Panc1 (cell line): Measurements from ENCODE around the gene HHAT. TPM values are rescaled to one million over a fixed set of nuclear protein-coding genes. Genes with fewer than 3 reads are reported as not detected.

ENCODE experiments used
- ATAC-seq: fragments of 200-7000 bp; cut with Tn5 transposase; 2 replicates; pipeline ENCODE4 v1.9.1; 2020; ENCODE audit warnings: mild to moderate bottlenecking, moderate library complexity
- BruUV-seq: library from RNA; stranded (reverse); fragments of 400-500 nt; replicated peaks from 2 replicates; lab custom pipeline; 2021; lab: Mats Ljungman, UMichigan
- CTCF ChIA-PET: fragments of 300-600 bp; sonication (Branson Sonifier 250); formaldehyde crosslinking; loops from one replicate; lab custom pipeline; 2022; ENCODE audit warnings: antibody characterized with exemption; lab: Charles Lee
- POLR2A ChIA-PET: fragments of 300-600 bp; sonication (Branson Sonifier 250); formaldehyde crosslinking; loops from one replicate; lab custom pipeline; 2022; ENCODE audit warnings: antibody characterized with exemption; lab: Charles Lee
- DNase-seq: peaks from one replicate; pipeline ENCODE4 v3.0.0-alpha.2; 2010; ENCODE audit warnings: low read depth, low spot score
- H3K27ac ChIP-seq: 2 replicates; pipeline ENCODE4 v1.5.1; 2011; ENCODE audit warnings: mild to moderate bottlenecking, low read length, inconsistent platforms
- H3K27me3 ChIP-seq: fragments of 200-500 bp; sonication (Bioruptor generic); 2 replicates; pipeline ENCODE4 v1.6.0; 2014; ENCODE audit warnings: low read length, inconsistent platforms; ENCODE audit not compliant: control insufficient read depth, insufficient read depth
- H3K36me3 ChIP-seq: fragments of 200-500 bp; sonication (Bioruptor generic); 2 replicates; pipeline ENCODE4 v1.5.1; 2014; ENCODE audit warnings: inconsistent platforms, mild to moderate bottlenecking, low read length, moderate library complexity; ENCODE audit not compliant: control insufficient read depth, insufficient read depth
- H3K4me1 ChIP-seq: 2 replicates; pipeline ENCODE4 v1.5.1; 2011; ENCODE audit warnings: inconsistent platforms, mild to moderate bottlenecking, low read length, moderate library complexity; ENCODE audit not compliant: control insufficient read depth, insufficient read depth
- H3K4me3 ChIP-seq, 2 experiments: 2 replicates each; pipeline ENCODE4 v1.5.1; 2011 to 2012; ENCODE audit warnings: low read depth in 2 of 2, low read length in 2 of 2, mild to moderate bottlenecking in 2 of 2, inconsistent platforms in 1 of 2, moderate library complexity in 1 of 2
- H3K9me3 ChIP-seq: fragments of 200-500 bp; sonication (Bioruptor generic); 2 replicates; pipeline ENCODE4 v1.5.1; 2014; ENCODE audit warnings: low read depth, mild to moderate bottlenecking, inconsistent platforms, low read length, moderate library complexity; ENCODE audit not compliant: control insufficient read depth, insufficient read depth
- POLR2AphosphoS5 ChIP-seq: IDR thresholded peaks from 2 replicates; pipeline ENCODE4 v1.6.1; 2012; ENCODE audit warnings: mild to moderate bottlenecking, low read depth, low read length, moderate library complexity
- SIN3A ChIP-seq: IDR thresholded peaks from 2 replicates; pipeline ENCODE4 v1.6.1; 2012; ENCODE audit warnings: low read depth, mild to moderate bottlenecking, low read length, moderate library complexity, borderline replicate concordance; ENCODE audit not compliant: insufficient read depth
- TCF7L2 ChIP-seq: IDR thresholded peaks from 2 replicates; pipeline ENCODE4 v1.6.1; 2011; ENCODE audit warnings: mild to moderate bottlenecking, low read depth, low read length, inconsistent platforms
- in situ Hi-C: cut with HindIII; loops from 2 replicates; pipeline ENCODE4 v1.10.0; 2016; ENCODE audit warnings: low sequenced_read_pairs, low pct_unique_long_range_greater_than_20kb
- intact Hi-C: fragments of 100-400 bp; cut with micrococcal nuclease; formaldehyde crosslinking; loops from one replicate; pipeline ENCODE4 v1.10.0; 2022; ENCODE audit not compliant: unreplicated experiment
- total RNA-seq: library from RNA; stranded (reverse); gene quantifications from one replicate; pipeline ENCODE4 v1.2.1, GENCODE V29; 2021; ENCODE audit not compliant: unreplicated experiment
- TF ChIP-seq, protein P1 (sequence below): fragments of 450-650 bp; IDR thresholded peaks from 2 replicates; pipeline ENCODE4 v1.5.1; 2017; ENCODE audit warnings: mild to moderate bottlenecking
- TF ChIP-seq, protein P2 (sequence below), 2 experiments: IDR thresholded peaks; 2 replicates each; pipeline ENCODE4 v1.6.1; 2011 to 2012; ENCODE audit warnings: low read depth in 2 of 2, control low read depth in 1 of 2, low read length in 1 of 2, mild to moderate bottlenecking in 1 of 2, moderate library complexity in 1 of 2; ENCODE audit not compliant: insufficient read depth in 1 of 2

HHAT gene
- total RNA-seq, 1 experiment from 2014 or later: 2.3 TPM

DNA sequence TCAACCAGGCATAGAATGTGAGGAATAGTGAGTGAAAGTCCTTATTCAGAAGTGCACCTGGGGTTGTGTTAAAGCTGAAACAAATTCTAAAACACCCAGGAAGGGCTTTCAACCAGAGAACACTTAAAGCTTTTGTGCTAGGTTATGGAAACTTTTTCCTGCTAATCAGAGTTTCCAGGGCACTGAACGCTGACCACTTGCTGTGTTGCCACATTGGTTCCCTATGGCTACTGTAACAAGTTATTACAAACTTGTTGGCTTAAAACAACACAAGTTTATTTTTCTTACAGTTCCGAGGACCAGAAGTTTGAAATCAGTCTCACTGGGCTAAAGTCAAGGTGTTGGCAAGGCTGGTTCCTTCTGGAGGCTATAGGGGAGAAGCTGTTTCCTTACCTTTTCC, 300.6 kb downstream of the HHAT start:
- H3K27ac ChIP-seq: no peak overlapping the region
- no peaks in the 10 kb centered on the region for H3K27me3 ChIP-seq
- ChIA-PET CTCF (no interaction called here), POLR2A (no interaction called here)
- in situ Hi-C loops (no loop called here), intact Hi-C loops (no loop called here)
- ATAC-seq (no peak), DNase-seq (no peak)
- TF ChIP-seq SIN3A (no peak), POLR2AphosphoS5 (no peak), TCF7L2 (no peak)
- TF ChIP-seq, protein P1, sequence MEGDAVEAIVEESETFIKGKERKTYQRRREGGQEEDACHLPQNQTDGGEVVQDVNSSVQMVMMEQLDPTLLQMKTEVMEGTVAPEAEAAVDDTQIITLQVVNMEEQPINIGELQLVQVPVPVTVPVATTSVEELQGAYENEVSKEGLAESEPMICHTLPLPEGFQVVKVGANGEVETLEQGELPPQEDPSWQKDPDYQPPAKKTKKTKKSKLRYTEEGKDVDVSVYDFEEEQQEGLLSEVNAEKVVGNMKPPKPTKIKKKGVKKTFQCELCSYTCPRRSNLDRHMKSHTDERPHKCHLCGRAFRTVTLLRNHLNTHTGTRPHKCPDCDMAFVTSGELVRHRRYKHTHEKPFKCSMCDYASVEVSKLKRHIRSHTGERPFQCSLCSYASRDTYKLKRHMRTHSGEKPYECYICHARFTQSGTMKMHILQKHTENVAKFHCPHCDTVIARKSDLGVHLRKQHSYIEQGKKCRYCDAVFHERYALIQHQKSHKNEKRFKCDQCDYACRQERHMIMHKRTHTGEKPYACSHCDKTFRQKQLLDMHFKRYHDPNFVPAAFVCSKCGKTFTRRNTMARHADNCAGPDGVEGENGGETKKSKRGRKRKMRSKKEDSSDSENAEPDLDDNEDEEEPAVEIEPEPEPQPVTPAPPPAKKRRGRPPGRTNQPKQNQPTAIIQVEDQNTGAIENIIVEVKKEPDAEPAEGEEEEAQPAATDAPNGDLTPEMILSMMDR: no peak
- TF ChIP-seq, protein P2, sequence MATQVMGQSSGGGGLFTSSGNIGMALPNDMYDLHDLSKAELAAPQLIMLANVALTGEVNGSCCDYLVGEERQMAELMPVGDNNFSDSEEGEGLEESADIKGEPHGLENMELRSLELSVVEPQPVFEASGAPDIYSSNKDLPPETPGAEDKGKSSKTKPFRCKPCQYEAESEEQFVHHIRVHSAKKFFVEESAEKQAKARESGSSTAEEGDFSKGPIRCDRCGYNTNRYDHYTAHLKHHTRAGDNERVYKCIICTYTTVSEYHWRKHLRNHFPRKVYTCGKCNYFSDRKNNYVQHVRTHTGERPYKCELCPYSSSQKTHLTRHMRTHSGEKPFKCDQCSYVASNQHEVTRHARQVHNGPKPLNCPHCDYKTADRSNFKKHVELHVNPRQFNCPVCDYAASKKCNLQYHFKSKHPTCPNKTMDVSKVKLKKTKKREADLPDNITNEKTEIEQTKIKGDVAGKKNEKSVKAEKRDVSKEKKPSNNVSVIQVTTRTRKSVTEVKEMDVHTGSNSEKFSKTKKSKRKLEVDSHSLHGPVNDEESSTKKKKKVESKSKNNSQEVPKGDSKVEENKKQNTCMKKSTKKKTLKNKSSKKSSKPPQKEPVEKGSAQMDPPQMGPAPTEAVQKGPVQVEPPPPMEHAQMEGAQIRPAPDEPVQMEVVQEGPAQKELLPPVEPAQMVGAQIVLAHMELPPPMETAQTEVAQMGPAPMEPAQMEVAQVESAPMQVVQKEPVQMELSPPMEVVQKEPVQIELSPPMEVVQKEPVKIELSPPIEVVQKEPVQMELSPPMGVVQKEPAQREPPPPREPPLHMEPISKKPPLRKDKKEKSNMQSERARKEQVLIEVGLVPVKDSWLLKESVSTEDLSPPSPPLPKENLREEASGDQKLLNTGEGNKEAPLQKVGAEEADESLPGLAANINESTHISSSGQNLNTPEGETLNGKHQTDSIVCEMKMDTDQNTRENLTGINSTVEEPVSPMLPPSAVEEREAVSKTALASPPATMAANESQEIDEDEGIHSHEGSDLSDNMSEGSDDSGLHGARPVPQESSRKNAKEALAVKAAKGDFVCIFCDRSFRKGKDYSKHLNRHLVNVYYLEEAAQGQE (IDR thresholded peaks at IDR 0.05; ENCODE audit: insufficient read depth in 1 of 2, low read depth in 2 of 2, low read length in 1 of 2): no peak
- no peaks in the 10 kb centered on the region for H3K36me3 ChIP-seq
- BruUV-seq: no TSS peak
- H3K4me3 ChIP-seq: no peak overlapping the region
- no peaks in the 10 kb centered on the region for H3K4me1 ChIP-seq
- H3K9me3 ChIP-seq: no peaks in the 10 kb centered on the region

- CTCF ChIA-PET: no interaction called here
- H3K27me3 ChIP-seq: no peaks in the 10 kb centered on the region
- no TSS peak for BruUV-seq
- DNase-seq (no peak), ATAC-seq (no peak)
- TF ChIP-seq, protein P2 (IDR thresholded peaks at IDR 0.05; ENCODE audit: insufficient read depth in 1 of 2, low read depth in 2 of 2, low read length in 1 of 2): no peak
- POLR2A ChIA-PET: no interaction called here
- in situ Hi-C loops (no loop called here), intact Hi-C loops (no loop called here)
- H3K36me3 ChIP-seq: no peaks in the 10 kb centered on the region
- no peak overlapping the region for H3K4me3 ChIP-seq
- H3K9me3 ChIP-seq: no peaks in the 10 kb centered on the region
- H3K4me1 ChIP-seq: no peaks in the 10 kb centered on the region
- H3K27ac ChIP-seq: no peak overlapping the region
Observed at GRCh38 chr1:210631399-210631798, 302.7 kb downstream of the HHAT start.
